A172 (cell line): ENCODE data around the gene NOL9. TPM values are rescaled to one million over a fixed set of nuclear protein-coding genes. Genes with fewer than 3 reads are reported as not detected.

Experiments used
- DNase-seq: peaks from one replicate; pipeline ENCODE4 v3.0.0-alpha.2; 2015; ENCODE audit warnings: low spot score
- total RNA-seq: library from RNA; depleted of rRNA; stranded (reverse); fragments of >200 nt; shearing (Covaris generic); gene quantifications from 2 replicates; pipeline ENCODE4 v1.2.3, GENCODE V29; 2014

NOL9 gene
- total RNA-seq, 1 experiment from 2014 or later = 17.4 TPM

DNA sequence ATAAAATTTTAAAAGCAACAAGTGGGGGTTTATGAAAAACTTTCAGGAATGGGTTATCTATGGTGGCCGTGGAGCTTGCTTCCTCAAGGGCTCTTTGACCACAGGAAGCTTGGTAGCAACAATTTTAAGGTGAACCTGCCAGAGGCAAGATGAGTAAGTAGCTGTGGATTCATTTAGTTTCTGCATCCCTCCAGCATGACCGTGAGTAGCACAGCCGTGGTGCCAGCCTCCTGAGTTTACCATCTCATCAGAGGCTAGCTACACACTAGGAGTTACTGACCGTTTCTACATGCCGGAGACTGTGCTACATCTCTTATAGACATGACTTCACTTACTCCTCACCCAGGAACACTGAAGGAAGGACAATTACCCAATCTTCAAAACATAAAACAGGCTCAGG, 32.8 kb downstream of the NOL9 start:
- peak; percentile 58 for DNase-seq

DNA sequence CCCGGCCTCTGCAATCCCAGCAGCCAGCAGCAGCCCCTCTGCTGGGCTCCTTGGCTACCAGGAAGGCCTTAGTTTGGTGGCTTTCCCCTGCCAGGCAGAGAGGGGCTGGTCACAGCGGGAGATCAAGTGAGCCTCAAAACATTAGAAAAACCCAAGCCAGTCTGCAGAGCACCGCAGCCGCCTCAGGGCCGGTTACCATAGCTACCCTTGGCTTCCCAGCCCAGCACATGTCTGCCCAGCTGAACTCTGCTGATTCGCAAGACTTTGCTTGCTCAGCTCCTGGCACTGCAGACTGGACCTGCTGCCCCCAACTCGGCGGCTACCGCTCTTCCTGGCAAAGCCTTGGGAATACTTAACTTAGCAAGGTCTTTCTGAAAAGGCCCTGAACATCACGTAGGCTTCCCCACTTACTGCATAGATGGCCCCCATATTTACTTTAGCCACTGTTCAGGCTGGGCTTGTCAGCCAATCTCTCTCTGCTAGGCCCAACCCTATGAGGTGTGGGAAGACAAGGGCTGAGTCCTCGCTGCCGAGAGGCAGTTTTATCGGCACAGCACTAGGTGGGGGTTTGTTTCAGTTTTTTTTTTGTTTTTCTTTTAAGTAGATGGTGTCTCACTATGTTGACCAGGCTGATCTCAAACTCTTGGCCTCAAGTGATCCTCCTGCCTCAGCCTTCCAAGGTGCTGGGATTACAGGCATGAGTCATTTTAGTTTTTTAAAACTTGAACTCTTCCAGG, 34.2 kb downstream of the NOL9 start:
- peak; percentile 71 for DNase-seq

DNA sequence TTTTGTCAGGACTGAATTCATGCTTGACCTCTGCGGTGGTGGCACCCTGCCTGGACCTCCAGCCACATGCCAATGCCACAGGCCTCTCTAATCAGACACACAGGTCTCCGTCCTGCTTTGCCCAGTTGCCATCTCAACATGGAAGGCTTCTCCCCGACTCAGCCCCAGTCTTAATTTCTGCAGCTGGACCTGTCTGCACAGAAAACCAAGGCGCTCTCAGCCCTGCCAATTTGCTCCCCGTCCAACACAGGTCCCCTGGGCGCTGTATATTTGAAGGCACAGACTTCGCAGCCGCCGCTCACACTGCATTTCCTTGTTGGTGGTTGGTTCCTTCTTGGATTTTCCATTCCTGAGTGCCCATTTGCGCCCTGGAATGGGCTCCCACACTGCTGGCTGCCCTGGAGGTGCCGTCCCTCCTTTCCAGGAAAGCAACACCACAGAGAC, 34.8 kb downstream of the NOL9 start:
- DNase-seq = no peak

DNA sequence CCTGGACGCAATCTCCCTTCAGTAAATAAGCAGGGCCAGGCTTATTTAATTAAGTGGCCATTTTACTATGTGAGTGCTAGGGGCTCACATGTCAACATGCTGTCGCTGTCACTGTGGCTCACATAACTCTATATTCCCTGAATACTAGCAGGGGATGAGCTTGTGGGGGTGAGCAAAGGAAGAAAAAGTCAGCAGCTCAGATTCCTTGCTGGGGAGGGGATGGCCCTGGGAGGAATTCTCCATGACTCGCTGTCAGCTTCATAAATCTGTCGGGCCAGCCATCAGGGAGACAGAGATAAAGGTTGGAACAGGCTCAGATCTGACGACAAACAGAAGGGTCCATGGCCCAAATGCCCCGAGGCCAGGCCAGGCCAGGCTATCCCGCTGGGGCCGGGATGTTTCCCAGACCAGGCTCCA, 36.9 kb downstream of the NOL9 start:
- no peak for DNase-seq

DNA sequence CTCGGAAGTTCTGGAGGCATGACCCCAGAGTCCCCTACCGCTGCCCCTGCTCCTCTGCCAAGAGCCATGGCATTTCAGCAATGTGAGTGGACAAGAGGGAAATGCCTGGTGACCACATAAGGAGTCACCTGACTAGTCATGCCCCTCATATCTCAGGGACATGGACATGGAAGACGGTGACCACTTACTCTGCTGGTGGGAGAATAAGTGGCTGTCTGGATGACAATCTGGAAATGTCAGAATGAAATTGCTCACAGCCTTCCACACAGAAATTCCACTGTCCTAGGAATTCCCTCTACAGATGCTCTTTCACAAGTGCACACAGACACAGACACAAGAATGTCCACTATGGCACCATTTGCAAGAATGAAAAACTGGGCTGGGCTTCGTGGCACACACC, 38.5 kb downstream of the NOL9 start:
- peak; percentile 61 for DNase-seq

DNA sequence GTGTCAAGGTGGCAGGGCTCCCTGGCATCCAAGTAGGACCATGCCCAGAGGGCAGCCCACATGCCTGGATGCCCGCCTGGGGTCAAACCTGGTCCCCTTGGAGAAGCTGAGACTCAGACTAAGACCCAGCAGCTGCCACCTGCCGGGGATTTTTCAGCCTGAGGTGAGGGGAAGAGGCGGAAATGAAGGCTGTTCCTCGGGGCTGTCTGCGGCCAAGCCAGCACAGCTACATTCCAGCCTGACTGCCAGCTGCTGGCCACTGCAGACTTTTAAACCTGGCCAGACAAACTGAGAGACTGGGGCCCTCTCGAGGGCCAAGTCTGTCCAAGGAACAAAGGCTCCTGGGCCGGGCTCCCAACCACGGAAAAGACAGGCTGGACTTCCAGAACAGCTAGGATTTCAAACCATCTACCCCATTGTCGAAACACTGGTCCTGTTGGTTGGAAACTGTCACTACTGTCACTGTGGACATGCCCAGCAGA, 41.0 kb downstream of the NOL9 start:
- no peak for DNase-seq

DNA sequence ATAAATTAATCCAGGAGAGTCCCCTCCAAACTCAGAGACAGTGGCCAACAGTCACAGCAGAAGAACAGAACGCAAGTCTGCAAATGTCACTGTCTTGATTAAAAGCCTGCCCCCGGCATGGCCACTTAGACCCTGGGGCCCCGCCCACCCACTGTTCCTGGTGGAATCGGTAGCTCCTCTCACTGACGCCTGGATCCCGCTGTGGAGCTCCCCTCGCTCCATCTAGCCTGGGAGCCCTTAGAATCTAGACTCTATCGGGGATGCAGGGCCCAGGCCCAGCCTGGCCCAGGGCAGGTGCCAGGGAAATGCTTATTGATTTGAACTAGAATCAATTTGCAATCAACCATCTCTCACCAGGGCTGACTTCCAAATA, 41.4 kb downstream of the NOL9 start:
- DNase-seq = no peak

DNA sequence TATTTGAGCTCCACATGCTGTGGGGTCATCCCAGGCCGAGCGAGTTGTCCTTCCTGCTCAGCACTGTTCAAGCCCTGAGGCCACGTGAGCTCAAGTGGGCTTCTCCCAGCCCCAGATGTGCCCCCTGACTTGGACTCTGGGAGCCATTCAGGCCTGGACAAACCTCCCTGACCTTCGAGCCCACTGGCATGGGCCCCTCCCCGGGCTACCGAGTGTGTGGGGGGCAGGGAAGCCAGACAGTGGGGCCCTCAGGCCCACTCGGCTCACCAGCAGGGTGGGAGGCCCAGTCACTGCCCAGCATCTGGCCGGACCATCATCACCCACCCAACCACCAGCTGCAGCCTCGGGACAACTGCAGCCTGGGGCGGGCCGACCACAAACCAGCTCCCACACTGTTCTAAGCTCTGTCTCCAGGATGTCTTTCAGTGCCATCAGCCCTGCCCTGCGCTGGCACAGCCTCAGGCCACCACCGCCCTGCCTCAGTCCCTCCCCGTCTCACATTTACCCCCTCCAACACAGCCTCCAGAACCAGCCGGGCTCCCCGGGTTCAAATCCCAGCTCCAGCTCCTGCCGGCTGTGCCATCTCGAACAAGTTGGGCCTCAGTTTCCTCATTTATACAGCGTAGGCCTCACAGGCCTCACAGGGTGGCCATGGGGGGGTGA, 41.9 kb downstream of the NOL9 start:
- no peak for DNase-seq

DNA sequence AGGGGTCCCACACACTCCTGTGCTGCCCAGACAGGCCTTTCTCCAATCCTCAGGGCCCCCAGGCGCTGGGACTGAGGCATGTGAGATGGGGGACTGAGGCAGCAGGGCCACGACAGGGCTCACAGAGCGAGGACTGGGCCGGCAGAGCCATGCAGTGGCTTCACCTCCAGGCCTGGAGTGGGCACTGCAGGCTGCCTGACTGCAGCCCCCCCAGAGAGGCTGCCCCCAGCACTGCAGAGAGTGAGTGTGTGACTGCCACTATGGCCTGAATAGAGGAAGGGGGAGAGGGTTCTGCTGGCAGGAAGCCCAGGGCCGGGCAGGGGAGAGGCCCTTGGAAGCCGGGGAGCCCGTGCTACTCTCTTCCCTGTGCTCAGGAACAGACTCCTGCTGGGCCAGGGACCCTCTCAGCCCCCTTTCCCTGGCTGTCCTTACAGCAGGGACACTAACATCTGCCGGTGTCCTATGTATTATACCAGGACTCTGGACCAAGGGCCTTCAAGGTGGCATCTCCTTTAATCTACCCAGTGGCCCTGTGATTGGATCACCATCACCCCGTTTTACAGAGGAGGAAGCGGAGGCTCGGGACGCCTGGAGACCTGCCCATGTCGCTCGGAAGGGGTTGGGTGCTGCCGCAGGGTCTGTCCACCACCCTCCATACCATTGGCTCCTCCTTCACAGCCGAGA, 42.6 kb downstream of the NOL9 start:
- DNase-seq = no peak

DNA sequence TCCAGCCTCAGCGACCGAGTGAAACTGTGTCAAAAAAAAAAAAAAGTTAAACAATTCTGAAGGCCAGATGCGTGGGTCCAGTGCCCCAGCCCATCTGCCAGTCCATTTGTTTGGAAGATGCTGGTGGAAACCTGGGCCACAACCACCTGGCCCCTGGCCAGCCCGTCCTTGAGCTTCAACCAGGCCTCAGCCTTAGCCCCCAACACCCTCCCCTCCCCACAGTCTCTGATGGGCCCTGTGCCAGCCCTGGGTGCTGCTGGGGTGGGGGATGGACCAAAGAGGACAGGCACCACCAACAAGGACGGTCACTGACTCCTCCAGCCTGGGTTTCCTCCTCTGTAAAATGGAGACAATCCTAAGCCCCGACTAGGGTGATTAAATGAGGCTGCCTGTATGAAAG, 43.3 kb downstream of the NOL9 start:
- no peak for DNase-seq

DNA sequence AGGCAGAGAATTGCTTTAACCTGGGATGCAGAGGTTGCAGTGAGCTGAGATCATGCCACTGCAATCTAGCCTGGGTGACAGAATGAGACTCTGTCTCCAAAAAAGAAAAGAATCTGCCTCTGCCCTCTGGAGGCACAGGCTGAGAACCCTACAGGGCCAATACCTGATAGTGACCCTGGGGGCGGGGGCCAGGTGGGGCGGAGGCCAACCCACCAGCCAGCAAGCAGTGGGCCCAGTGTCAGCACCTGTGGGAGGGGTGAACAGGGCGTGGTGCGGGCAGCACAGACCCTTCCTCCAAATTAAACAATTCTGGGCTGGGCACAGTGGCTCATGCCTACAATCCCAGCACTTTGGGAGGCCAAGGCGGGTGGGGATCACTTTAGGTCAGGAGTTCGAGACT, 43.8 kb downstream of the NOL9 start:
- no peak for DNase-seq

DNA sequence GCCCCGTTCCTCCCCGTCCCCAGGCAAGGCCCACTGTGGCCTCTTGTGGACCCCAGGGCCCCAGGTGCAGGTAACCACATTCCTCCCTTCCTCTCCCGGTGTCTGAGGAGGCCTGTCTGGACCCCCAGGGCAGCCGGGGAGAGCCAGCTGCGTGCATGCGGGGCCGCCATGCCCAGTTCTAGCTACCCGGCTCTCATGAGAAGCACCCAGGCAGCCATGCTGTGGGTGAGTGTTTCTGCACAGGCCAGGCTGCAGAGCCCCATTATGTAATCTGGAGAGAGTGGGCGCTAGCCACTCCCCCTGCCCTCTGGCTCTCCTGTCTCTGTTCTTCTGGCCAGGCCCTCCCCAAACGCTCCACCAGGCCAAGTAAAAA, 44.4 kb downstream of the NOL9 start:
- no peak for DNase-seq

DNA sequence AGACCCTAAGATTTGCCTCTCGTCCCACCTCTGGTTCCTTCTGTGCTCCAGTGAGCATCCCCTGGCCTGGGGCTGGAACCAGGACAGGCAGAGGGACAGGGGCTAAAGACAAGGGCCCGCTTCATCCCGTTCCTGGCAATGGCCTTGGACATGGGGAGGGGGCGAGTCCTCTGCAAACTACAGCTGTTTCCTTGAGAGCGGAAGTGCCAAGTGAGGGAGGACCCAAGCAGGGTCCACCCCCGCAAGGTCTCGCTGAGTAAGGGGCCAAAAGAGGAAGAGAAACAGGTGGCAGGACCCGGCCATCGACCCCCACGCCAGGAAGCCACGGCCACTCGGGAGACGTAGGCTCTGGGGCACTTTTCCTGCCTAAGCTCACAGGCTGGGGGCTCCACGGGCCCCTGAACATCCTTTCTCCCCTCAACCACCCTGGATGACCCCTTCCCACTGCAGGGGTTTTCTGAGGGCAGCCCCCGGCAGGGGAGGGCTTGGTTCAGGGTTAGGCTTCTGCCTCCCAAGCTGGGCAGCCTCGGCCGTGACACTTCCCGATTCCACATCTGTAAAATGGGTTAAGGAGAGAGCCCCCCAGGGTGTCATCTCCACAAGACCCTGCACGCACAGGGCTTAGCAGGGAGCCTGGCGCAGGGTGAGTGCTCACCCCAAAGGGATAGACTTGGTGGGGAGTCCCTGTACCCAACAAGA, 44.9 kb downstream of the NOL9 start:
- no peak for DNase-seq

DNA sequence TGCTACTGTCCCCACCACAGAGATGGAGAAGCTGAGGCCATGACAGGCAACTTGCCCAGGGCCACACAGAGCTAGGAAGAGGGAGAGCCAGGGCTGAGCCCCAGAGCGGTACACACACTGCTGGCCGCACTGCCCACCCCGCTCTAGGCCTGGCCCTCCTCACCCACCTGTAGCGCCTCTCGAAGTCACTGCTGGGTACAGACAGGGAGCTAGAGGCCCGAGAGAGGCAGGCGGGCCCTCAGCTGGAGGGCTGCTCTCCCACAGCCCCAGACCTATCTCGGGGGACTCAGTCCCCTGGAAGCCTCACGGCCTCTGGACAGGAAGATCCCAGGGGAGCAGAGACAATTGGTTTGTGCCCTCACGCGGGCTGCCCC, 45.5 kb downstream of the NOL9 start:
- DNase-seq = no peak

DNA sequence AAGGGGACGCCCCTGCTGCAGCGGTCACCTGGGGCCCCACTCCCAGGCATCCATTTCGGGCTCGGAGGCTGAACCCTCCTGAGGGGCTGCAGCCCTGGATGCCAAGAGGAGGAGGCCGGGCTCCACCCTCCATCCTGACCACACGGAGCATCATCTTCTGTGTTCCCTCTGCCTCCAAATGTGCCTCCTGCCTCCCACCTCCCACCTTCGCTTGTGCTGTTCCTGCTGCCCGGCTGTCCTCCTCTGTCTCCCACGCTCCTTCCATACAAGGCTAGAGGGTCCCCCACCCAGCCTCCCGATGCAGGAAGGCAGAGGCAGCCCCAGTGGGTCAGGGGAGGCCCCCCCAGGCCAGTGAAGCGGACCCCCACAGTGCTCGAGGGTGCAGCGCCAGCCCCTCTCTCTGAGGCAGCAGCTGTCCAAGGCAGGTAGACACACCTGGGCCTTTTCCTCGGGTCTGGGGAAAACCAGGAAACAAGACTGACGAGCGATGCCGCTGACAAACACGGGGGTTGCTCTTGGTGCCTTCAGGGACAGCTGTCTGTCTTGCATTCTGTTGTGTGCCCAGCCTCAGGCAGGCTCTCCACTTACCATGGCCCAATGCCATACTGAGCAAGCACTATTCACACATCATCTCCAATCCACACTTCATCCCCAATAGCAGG, 46.0 kb downstream of the NOL9 start:
- no peak for DNase-seq

DNA sequence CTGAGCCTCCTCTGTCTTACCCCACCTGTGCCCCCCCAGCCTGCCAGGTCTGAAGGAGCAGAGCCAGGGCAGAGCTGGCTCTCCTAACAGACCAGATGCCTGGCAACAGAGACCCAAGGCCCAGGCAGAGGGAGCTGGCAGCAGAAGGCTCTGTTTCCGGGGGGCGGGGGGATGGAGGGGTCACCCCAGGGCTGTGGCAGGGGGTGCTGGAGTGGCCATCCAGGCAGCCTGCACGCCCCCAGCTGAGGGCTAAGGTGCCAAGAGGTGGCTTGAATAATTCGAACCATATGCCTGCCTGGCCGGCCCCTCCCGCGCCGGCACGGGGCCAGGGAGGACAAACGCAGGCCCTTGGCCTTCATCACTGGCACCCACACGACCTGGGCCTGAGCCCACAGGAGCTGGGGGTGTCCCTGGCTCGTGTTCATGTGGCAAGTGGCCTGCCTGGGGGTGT, 46.8 kb downstream of the NOL9 start:
- no peak for DNase-seq

DNA sequence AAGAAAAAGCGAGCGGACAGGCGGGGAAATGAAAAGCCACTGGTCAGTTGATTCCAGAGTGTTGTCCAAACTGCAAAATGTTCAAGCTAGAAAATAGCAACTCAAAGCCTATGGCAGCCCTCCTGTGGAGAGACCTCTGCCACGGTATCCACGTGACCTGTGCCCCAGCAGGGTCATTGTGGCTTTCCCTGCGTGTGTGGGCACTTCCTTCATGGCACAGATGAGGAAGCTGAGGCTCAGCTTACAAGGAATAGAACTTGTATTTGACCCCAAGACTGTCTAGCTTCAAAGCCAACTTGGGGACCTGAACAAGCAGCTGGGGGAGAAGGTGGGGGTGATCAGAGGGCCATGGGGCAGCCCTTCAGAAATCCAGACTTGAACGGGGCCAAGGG, 47.3 kb downstream of the NOL9 start:
- no peak for DNase-seq

DNA sequence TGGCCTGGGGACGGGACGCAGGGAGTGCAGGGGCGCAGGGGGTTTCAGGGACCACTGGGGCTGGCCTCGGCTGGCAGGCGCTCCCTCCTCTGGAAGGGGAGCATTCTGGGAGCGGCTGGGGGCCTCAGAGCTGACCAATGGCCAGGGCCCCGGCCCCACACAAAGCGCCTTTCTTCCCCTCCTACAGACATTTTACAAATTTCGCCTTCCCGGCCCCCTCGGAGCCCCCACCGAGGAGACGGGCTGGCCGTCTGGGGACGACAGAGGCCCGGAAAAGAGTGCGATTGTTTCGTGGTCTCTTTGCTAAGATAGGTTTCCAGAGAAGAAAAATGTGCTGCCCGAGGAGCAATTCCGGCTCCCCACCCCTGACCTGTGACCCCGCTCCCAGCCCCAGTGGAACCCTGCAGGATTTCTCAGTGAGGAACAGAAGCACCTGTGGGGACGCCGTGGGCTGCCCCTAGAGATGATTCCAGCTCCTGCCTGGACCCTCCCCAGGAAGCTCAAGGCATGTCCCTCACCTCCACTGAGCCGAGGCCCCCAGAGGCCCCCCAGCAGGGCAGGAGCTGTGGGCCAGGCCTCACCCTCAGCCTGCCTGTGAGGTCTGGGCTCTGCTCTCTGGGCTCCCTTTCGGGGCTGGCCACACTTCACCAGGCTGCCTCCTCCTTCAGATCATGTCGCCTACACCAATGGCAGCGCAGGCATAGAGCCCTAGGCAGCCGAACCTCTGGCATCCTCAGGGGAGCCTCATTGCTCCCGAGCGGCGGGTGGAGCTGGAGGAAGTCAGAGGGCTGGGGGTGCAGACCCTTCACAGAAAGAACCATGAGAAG, 47.9 kb downstream of the NOL9 start:
- no peak for DNase-seq

DNA sequence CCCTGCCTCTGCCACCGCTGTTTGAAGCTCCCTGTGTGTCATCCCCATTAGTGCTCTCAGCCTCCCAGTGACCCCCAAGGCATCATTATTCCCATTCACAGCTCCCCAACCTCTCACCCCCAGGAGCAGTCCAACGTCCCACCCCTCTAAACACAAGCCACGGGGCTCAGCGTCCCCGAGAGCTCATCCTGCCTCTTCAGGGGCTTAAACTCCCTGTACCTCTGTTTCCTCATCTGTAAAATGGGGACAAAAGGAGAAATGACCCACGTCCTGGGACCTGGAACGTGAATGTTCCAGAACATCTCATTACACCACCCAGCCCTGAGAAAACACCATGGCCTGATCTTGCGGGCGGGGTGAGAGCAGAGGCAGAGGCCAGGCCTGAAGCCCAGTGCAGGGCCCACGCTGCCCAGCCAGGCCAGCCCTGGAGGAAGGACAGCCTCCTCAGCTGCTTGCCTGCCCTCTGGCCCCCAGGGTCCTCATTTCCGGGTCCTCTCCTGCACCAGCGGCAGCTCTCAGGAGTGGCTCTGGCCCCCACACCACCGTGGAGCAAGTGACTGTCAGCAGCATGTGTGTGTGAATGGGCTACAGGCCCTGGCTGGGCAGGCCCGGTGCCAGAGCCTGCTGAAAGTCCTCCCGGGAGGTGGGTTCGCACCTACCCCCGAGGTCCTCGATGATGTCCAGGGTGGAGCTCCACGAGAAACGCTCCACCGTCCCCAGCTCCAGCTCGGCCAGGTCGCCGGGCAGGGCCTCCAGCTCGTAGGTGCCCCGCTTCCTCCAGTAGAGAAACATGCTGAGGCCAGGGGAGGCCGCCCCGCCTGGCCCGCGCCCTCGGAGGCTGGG, 48.7 kb downstream of the NOL9 start:
- no peak for DNase-seq

DNA sequence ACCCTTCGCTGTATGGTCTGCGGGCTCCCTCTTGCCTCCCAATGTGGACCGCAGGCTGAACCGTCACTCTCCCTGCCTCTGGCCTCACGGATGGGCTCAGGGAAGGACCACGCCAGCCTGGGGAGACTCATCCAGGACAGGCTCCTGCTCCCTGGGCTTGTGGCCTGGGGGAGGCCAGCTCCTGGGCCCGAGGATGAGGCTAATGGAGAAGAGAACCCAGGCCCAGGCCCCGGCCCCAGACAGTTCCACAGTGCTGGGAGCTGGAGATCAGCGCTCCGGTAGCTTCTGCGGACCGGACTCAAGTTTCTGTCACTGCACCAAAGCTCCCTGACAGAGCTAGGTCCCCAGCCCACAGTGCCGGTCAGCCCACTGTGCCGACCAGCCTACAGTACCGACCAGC, 49.4 kb downstream of the NOL9 start:
- no peak for DNase-seq
